ES-I3 (cell line): ENCODE measurements around the gene QPCTL.

Source experiments
- H3K36me3 ChIP-seq: 2 replicates; pipeline ENCODE4 v1.6.1; 2013; ENCODE audit warnings: mild to moderate bottlenecking, low read length, control low read depth, moderate library complexity; ENCODE audit not compliant: insufficient read depth
- H3K4me1 ChIP-seq: 2 replicates; pipeline ENCODE4 v1.6.1; 2013; ENCODE audit warnings: mild to moderate bottlenecking, control low read depth, low read length; ENCODE audit not compliant: insufficient read depth
- H3K9ac ChIP-seq: 2 replicates; pipeline ENCODE4 v1.6.1; 2013; ENCODE audit warnings: low read depth, mild to moderate bottlenecking, low read length, moderate library complexity
- H3K9me3 ChIP-seq: 2 replicates; pipeline ENCODE4 v1.6.1; 2013; ENCODE audit warnings: mild to moderate bottlenecking, low read length, moderate library complexity; ENCODE audit not compliant: control insufficient read depth, insufficient read depth

QPCTL gene

DNA sequence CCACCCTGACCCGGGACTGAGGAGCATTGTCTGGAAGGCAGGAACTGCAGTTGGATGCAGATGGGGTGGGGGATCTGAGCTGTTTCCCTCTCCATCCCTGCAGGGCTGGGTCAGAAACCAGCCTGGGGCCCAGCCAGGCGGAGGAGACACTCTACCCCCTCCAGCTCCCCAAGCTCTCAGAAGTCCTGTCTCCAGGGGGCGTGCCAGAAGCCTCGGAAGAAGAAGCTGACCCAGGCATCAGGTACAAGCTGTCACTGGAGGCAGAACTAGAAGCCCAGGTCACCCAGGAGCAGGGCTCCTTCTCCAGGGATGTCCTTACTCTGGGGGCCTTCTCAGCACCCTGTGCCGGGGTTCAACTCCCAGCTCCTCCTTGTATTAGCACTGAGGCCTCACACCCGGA lies 61.1 kb downstream of the QPCTL start:
- no peak overlapping the region for H3K9ac ChIP-seq

More for the DNA sequence above, 61.1 kb downstream of the QPCTL start:
- no peaks in the 10 kb centered on the region for H3K36me3 ChIP-seq
- no peaks in the 10 kb centered on the region for H3K4me1 ChIP-seq
- no peaks in the 10 kb centered on the region for H3K9me3 ChIP-seq
